Measurements from ENCODE around the gene COX7A1.

Gene COX7A1

DNA sequence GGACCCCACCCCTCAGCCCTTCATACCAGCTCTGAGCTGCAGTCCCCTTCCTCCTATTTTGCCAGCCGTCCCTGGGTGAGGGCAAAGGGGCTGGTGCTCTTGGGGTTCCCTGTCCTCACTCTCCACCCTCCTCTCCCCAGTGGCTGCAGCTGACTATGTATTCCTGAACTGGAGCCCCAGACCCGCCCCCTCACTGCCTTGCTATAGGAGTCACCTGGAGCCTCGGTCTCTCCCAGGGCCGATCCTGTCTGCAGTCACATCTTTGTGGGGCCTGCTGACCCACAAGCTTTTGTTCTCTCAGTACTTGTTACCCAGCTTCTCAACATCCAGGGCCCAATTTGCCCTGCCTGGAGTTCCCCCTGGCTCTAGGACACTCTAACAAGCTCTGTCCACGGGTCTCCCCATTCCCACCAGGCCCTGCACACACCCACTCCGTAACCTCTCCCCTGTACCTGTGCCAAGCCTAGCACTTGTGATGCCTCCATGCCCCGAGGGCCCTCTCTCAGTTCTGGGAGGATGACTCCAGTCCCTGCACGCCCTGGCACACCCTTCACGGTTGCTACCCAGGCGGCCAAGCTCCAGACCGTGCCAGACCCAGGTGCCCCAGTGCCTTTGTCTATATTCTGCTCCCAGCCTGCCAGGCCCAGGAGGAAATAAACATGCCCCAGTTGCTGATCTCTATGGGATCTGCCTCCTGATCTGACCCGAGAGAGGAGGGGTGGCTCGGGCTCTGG, 2.4 kb downstream of the COX7A1 start:
- no peak for TF ChIP-seq Cebpa-rat (IDR thresholded peaks at IDR 0.05)
- Histone ChIP-seq H3K4me1 (no peaks in the 10 kb centered on the region), H3K9me3 (replicated peaks in 1 of 11) (no peaks in the 10 kb centered on the region), H3K27ac (no peak overlapping the region), H3K9ac (peak overlapping the region in 1 of 11 experiments; percentile 7; a peak in 1 of 22 replicates), H3K27me3 (no peaks in the 10 kb centered on the region), H3K4me3 (no peak overlapping the region), H3K4me2 (no peak overlapping the region), H3K36me3 (peaks cover 75 to 98% (median 87%) of the 10 kb centered on the region in 11 experiments), H4K20me1 (peaks cover 6 to 88% (median 46%) of the 10 kb centered on the region in 11 experiments; a peak in 18 of 22 replicates)

DNA sequence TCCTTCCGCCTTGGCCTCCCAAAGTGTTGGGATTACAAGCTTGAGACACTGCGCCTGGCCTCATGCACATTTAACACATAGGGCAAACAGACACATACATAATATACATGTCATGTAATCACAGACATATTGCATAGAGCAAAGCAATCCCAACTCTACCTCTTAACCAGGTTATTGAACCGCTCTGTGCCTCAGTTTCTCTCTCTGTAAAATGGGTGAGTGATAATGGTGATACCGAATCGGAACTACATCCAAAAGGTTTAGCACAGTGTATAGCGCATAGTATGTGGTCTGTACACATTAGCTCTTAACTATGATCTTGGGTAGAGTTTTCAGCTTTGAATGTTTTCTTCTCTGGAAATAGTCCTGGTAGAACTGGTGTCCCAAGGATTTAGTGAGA, 7.6 kb downstream of the COX7A1 start:
- H3K36me3 ChIP-seq = peaks cover 73 to 83% (median 77%) of the 10 kb centered on the region in 11 experiments
- H3K4me3 ChIP-seq = no peak overlapping the region
- TF ChIP-seq Cebpa-rat (IDR thresholded peaks at IDR 0.05) = no peak
- H3K9ac ChIP-seq = no peak overlapping the region
- H3K9me3 ChIP-seq (replicated peaks in 1 of 11) = no peaks in the 10 kb centered on the region
- H3K4me2 ChIP-seq = no peak overlapping the region
- H3K27me3 ChIP-seq = no peaks in the 10 kb centered on the region
- peaks cover 8 to 13% (median 9%) of the 10 kb centered on the region in 10 experiments for H3K4me1 ChIP-seq
- peaks cover 20 to 78% (median 58%) of the 10 kb centered on the region in 11 experiments for H4K20me1 ChIP-seq
- no peak overlapping the region for H3K27ac ChIP-seq

DNA sequence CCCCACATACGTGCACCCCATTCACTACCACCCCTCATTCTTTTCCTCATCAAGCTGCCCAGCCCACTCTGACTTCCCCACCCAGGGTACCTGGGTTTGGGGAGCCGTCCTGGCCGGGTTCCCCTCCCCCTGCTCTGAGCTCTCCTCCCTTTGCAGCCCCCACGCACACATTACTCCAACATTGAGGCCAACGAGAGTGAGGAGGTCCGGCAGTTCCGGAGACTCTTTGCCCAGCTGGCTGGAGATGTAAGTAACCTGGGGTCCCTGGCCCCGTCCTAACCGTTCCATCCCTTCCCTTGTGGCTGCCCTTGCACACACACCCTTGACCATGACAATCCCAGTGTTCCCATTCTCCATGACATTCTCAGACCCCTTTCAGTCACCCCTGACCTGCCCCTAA, 9.8 kb downstream of the COX7A1 start:
- Histone ChIP-seq H3K9ac (no peak overlapping the region), H3K27me3 (no peaks in the 10 kb centered on the region), H4K20me1 (peaks cover 20 to 59% (median 46%) of the 10 kb centered on the region in 11 experiments), H3K4me1 (peaks cover 15 to 27% (median 20%) of the 10 kb centered on the region in 10 experiments), H3K9me3 (replicated peaks in 1 of 11) (no peaks in the 10 kb centered on the region), H3K4me2 (no peak overlapping the region), H3K4me3 (no peak overlapping the region), H3K27ac (no peak overlapping the region), H3K36me3 (peaks cover 54 to 62% (median 58%) of the 10 kb centered on the region in 11 experiments)
- TF ChIP-seq Cebpa-rat (IDR thresholded peaks at IDR 0.05) = no peak

DNA sequence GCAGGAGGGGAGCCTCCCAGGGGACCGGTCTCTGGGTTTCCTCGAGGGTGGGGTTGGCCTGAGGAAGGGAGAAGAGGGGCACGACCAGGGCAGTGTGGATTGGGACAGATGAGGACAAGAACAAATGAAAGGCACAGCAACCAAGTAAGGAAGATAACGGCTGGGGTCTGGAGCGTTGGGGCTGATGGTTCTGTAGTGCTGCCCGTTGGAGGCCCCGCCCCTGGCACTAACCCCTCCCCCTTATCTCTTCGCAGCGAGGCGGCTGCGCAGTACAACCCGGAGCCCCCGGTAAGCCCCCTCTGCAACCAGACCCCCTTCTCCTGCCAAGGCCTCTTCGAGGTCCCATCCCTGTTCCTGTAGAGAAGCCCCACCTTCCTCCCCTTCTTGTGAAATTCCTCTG, 10.2 kb downstream of the COX7A1 start:
- peak overlapping the region in 4 of 10 experiments; percentile 90 to 99 (median 95); a peak in 5 of 20 replicates for H3K4me3 ChIP-seq
- H3K27ac ChIP-seq = peak overlapping the region in 1 of 11 experiments; percentile 5; a peak in 2 of 22 replicates
- H3K36me3 ChIP-seq = peaks cover 50 to 58% (median 54%) of the 10 kb centered on the region in 11 experiments
- peak overlapping the region in 2 of 11 experiments; percentile 5; a peak in 1 of 22 replicates for H3K9ac ChIP-seq
- H3K4me2 ChIP-seq = peak overlapping the region; percentile 30 to 91 (median 69)
- H3K4me1 ChIP-seq = peaks cover 15 to 29% (median 20%) of the 10 kb centered on the region in 10 experiments
- no peak for TF ChIP-seq Cebpa-rat (IDR thresholded peaks at IDR 0.05)
- H3K27me3 ChIP-seq = no peaks in the 10 kb centered on the region
- H3K9me3 ChIP-seq (replicated peaks in 1 of 11) = no peaks in the 10 kb centered on the region
- peaks cover 20 to 54% (median 42%) of the 10 kb centered on the region in 11 experiments for H4K20me1 ChIP-seq

DNA sequence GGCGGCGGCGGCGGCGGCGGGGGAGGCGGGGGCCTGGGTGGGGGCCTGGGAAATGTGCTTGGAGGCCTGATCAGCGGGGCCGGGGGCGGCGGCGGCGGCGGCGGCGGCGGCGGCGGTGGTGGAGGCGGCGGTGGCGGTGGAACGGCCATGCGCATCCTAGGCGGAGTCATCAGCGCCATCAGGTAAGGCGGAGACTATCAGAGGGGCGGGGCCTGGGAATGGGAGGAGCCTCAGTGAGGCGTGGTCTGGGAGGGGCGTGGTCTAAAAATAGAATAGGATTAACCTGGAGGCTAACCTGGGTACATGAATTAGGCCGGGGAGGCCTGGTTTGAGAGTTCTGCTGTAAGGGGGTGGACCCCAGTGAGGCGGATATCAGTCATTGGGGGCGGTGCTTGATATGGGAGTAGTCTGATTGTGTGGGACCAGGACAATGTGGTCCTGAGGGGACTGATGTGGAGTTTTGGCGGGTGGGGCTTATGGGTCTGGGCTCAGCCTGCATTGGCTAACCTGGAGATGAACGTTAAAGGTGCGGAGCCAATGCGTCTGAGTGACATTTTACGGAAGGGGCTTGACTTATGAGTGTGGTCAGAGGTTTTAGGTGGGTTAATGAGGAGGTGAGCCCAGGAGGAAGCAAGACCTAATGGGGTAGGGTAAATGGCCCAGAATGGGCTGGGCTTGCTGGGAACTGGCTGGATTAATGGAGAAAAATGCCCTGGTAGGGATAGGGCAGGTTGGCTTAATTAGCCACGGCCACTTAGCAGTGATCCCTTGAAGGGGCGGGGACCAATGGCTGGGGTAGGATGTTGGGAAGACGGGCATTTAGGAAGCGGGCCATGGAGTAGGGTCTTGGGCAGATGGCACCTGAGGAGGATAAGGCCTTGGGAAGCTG, 11.0 kb downstream of the COX7A1 start:
- peak overlapping the region in 10 of 11 experiments; percentile 91 to 98 (median 94); a peak in 20 of 22 replicates for H3K27ac ChIP-seq
- peak overlapping the region; percentile 84 to 99 (median 96) for H3K4me3 ChIP-seq
- H3K4me2 ChIP-seq = peak overlapping the region; percentile 30 to 91 (median 82)
- no peaks in the 10 kb centered on the region for H3K9me3 ChIP-seq (replicated peaks in 1 of 11)
- H3K36me3 ChIP-seq = peaks cover 42 to 50% (median 46%) of the 10 kb centered on the region in 11 experiments
- peaks cover 16 to 46% (median 34%) of the 10 kb centered on the region in 11 experiments for H4K20me1 ChIP-seq
- TF ChIP-seq Cebpa-rat (IDR thresholded peaks at IDR 0.05) = no peak
- peak overlapping the region; percentile 92 to 98 (median 97); a peak in 21 of 22 replicates for H3K9ac ChIP-seq
- peaks cover 15 to 37% (median 22%) of the 10 kb centered on the region in 10 experiments for H3K4me1 ChIP-seq
- H3K27me3 ChIP-seq = no peaks in the 10 kb centered on the region

DNA sequence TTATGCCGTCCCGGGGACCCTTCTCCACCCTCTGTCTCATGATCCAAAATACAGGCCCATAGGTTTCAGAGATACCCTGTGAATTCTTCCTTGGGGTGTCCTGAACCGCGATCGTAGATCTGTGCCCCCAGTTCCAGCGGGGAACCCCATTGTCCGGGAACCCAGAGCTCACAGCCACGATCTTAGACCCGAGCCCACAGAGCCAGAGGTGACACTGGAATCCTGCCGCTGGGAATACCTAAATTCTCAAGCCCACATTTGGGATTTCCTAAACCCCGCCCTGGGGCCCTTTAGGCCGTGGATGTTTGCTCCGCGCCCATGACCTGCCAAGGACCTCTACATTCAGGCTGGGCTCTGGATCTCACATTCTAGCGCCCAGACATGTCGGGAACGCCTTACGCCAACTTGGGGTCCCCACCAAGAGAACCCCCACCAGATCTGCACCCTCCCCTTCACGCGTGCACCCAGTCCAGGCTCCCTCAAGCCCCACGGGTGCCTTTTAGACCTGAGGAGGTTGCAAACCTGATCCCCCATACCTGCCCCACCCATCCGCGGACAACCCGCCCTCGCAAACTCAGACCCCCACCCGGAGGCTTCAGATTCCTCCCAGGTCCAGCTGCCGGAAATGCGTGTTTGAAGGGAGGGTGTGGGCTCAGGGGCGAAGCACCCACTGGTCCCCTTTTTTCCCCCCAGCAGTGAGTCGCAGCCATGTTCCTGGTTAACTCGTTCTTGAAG, 11.8 kb downstream of the COX7A1 start:
- no peak for TF ChIP-seq Cebpa-rat (IDR thresholded peaks at IDR 0.05)
- H3K36me3 ChIP-seq = peaks cover 34 to 42% (median 38%) of the 10 kb centered on the region in 11 experiments
- no peaks in the 10 kb centered on the region for H3K9me3 ChIP-seq (replicated peaks in 1 of 11)
- H4K20me1 ChIP-seq = peaks cover 14 to 38% (median 27%) of the 10 kb centered on the region in 11 experiments
- H3K4me2 ChIP-seq = peak overlapping the region; percentile 52 to 91 (median 78)
- H3K27ac ChIP-seq = peak overlapping the region; percentile 91 to 98 (median 93)
- H3K4me1 ChIP-seq = peaks cover 15 to 42% (median 22%) of the 10 kb centered on the region in 10 experiments
- H3K9ac ChIP-seq = peak overlapping the region; percentile 92 to 98 (median 97)
- no peaks in the 10 kb centered on the region for H3K27me3 ChIP-seq
- H3K4me3 ChIP-seq = peak overlapping the region; percentile 84 to 99 (median 96)

DNA sequence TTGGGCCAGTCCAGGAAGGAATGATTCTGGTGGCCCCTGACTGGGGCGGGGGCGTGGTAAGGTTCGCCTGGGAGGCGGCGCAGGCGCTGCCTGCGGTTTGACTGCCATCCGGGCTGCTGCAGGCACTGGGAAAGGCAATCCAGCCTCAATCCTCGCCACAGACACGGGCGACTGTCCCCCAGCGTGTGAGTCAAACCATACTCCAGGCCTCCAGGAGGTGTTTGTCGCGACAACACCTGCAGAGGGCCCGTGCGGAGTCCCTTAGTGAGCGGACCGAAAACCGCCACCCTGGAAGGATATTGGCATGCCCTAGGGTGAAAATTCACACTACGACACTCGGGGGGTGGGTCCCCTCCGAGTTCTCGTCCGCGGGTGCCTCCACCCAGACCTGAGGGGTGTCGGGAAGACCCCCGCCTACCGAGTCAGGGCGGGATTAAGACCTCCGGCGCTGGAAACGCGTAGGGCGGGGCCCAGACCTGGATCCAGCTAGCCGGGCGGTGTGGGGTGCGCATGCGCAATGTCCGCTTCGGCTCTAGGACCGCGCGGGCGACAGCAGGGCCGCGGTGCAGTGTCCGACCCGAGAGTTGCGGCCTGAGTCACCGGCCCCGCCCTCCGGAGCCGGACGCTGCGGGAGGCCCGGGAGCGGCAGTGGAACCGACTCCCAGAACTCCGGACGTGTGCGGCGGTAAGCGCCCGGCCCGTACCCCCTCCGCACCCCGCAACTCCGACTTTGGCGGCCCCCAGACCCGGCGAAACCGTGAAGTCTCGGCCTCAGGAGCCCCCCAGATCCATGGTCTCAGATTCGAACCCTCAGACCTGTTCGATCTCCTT, 12.6 kb downstream of the COX7A1 start, which contains the start of gene CAPNS1:
CAPNS1 (plus strand) TSS at position 594 of the 831 bp plus-strand sequence. CDS start 946 bp downstream, outside the sequence.
- Histone ChIP-seq H3K4me2 (peak within 1 kb of the TSS; percentile 68 to 91 (median 83)), H3K4me1 (peaks cover 15 to 42% (median 22%) of the 10 kb centered on the region in 10 experiments), H3K9ac (peak within 1 kb of the TSS; percentile 92 to 98 (median 97)), H3K9me3 (replicated peaks in 1 of 11) (no peaks in the 10 kb centered on the region), H3K27me3 (no peaks in the 10 kb centered on the region), H3K36me3 (peaks cover 27 to 34% (median 30%) of the 10 kb centered on the region in 11 experiments), H3K27ac (peak within 1 kb of the TSS; percentile 91 to 98 (median 93)), H4K20me1 (peaks cover 14 to 30% (median 24%) of the 10 kb centered on the region in 11 experiments), H3K4me3 (peak within 1 kb of the TSS; percentile 84 to 99 (median 96))
- no peak for TF ChIP-seq Cebpa-rat (IDR thresholded peaks at IDR 0.05)
